Muscle layer of colon (tissue), 2 donors: ENCODE data around the gene GOT1.

Experiments used
- H3K27ac ChIP-seq: one replicate; pipeline ENCODE4 v1.7.0; 2013; ENCODE audit warnings: low read depth, mild to moderate bottlenecking, low read length, moderate library complexity
- H3K27me3 ChIP-seq, 2 donors: one replicate each; pipeline ENCODE4 v1.7.0; 2013; ENCODE audit warnings: low read length in 2 of 2, mild to moderate bottlenecking in 2 of 2; ENCODE audit not compliant: insufficient read depth in 2 of 2, control insufficient read depth in 1 of 2
- H3K36me3 ChIP-seq: one replicate; pipeline ENCODE4 v1.7.0; 2013; ENCODE audit warnings: mild to moderate bottlenecking, low read length; ENCODE audit not compliant: insufficient read depth
- H3K4me1 ChIP-seq: one replicate; pipeline ENCODE4 v1.7.0; 2013; ENCODE audit warnings: mild to moderate bottlenecking, low read length; ENCODE audit not compliant: insufficient read depth
- H3K4me3 ChIP-seq, 2 donors: one replicate each; pipeline ENCODE4 v1.7.0; 2013; ENCODE audit warnings: low read length in 2 of 2, low read depth in 1 of 2, mild to moderate bottlenecking in 1 of 2, moderate library complexity in 1 of 2
- H3K9ac ChIP-seq: one replicate; pipeline ENCODE4 v1.7.0; 2013; ENCODE audit warnings: low read length
- H3K9me3 ChIP-seq: one replicate; pipeline ENCODE4 v1.7.0; 2013; ENCODE audit warnings: mild to moderate bottlenecking, low read length
- donor health status: abdominal sarcoma.
- donor health status: Adenocarcinoma of cecum.

Gene GOT1

GRCh38 chr10:99430451-99431189, at the start of gene GOT1:
TSS of gene GOT1 (minus strand) at chr10:99430624. CDS start at chr10:99430565, 59 bp downstream.
- Histone ChIP-seq H3K9me3 (no peaks in the 10 kb centered on the region), H3K4me1 (peaks cover 43% of the 10 kb centered on the region), H3K9ac (peak within 1 kb of the TSS; percentile 85), H3K27ac (peak within 1 kb of the TSS; percentile 92), H3K27me3 (no peaks in the 10 kb centered on the region), H3K36me3 (peaks cover 1% of the 10 kb centered on the region), H3K4me3 (peak within 1 kb of the TSS; percentile 82 to 97)

- Histone ChIP-seq H3K4me1 (peaks cover 8% of the 10 kb centered on the region), H3K27me3 (no peaks in the 10 kb centered on the region), H3K27ac (no peak overlapping the region), H3K9ac (no peak overlapping the region), H3K4me3 (no peak overlapping the region), H3K36me3 (no peaks in the 10 kb centered on the region), H3K9me3 (no peaks in the 10 kb centered on the region)
These were observed 39.9 kb upstream of the GOT1 start for GRCh38 chr10:99470327-99470726.

GRCh38 chr10:99467236-99467999, 37.0 kb upstream of the GOT1 start:
- Histone ChIP-seq H3K9me3 (no peaks in the 10 kb centered on the region), H3K9ac (no peak overlapping the region), H3K36me3 (no peaks in the 10 kb centered on the region), H3K4me1 (peaks cover 8% of the 10 kb centered on the region), H3K27ac (no peak overlapping the region), H3K27me3 (no peaks in the 10 kb centered on the region), H3K4me3 (peak overlapping the region; percentile 15 to 22)

GRCh38 chr10:99466632-99467223, 36.3 kb upstream of the GOT1 start:
- no peak overlapping the region for H3K9ac ChIP-seq
- H3K27me3 ChIP-seq = no peaks in the 10 kb centered on the region
- peak overlapping the region; percentile 15 to 22 for H3K4me3 ChIP-seq
- H3K9me3 ChIP-seq = no peaks in the 10 kb centered on the region
- no peaks in the 10 kb centered on the region for H3K36me3 ChIP-seq
- peaks cover 8% of the 10 kb centered on the region for H3K4me1 ChIP-seq
- no peak overlapping the region for H3K27ac ChIP-seq

GRCh38 chr10:99461230-99461629, 30.8 kb upstream of the GOT1 start:
- no peaks in the 10 kb centered on the region for H3K9me3 ChIP-seq
- H3K27ac ChIP-seq = no peak overlapping the region
- no peaks in the 10 kb centered on the region for H3K4me1 ChIP-seq
- H3K4me3 ChIP-seq = no peak overlapping the region
- no peaks in the 10 kb centered on the region for H3K36me3 ChIP-seq
- H3K27me3 ChIP-seq = no peaks in the 10 kb centered on the region
- no peak overlapping the region for H3K9ac ChIP-seq

- H3K9me3 ChIP-seq = no peaks in the 10 kb centered on the region
- no peak overlapping the region for H3K9ac ChIP-seq
- no peaks in the 10 kb centered on the region for H3K27me3 ChIP-seq
- H3K4me1 ChIP-seq = no peaks in the 10 kb centered on the region
- H3K27ac ChIP-seq = no peak overlapping the region
- no peaks in the 10 kb centered on the region for H3K36me3 ChIP-seq
- H3K4me3 ChIP-seq = no peak overlapping the region
These were observed 29.6 kb upstream of the GOT1 start for GRCh38 chr10:99460070-99460469.

- Histone ChIP-seq H3K4me1 (no peaks in the 10 kb centered on the region), H3K36me3 (no peaks in the 10 kb centered on the region), H3K9me3 (no peaks in the 10 kb centered on the region), H3K27me3 (no peaks in the 10 kb centered on the region), H3K9ac (no peak overlapping the region), H3K4me3 (no peak overlapping the region), H3K27ac (no peak overlapping the region)
These were observed 28.8 kb upstream of the GOT1 start for GRCh38 chr10:99459217-99459616.

GRCh38 chr10:99457813-99458212, 27.4 kb upstream of the GOT1 start:
- Histone ChIP-seq H3K9ac (no peak overlapping the region), H3K27me3 (no peaks in the 10 kb centered on the region), H3K4me3 (no peak overlapping the region), H3K9me3 (no peaks in the 10 kb centered on the region), H3K27ac (no peak overlapping the region), H3K4me1 (no peaks in the 10 kb centered on the region), H3K36me3 (no peaks in the 10 kb centered on the region)

GRCh38 chr10:99456931-99457288, 26.5 kb upstream of the GOT1 start:
- Histone ChIP-seq H3K27me3 (no peaks in the 10 kb centered on the region), H3K9me3 (no peaks in the 10 kb centered on the region), H3K27ac (no peak overlapping the region), H3K36me3 (no peaks in the 10 kb centered on the region), H3K4me3 (no peak overlapping the region), H3K4me1 (no peaks in the 10 kb centered on the region), H3K9ac (no peak overlapping the region)

GRCh38 chr10:99456207-99456930, 25.9 kb upstream of the GOT1 start:
- H3K4me1 ChIP-seq = no peaks in the 10 kb centered on the region
- no peaks in the 10 kb centered on the region for H3K9me3 ChIP-seq
- H3K27me3 ChIP-seq = no peaks in the 10 kb centered on the region
- H3K27ac ChIP-seq = no peak overlapping the region
- H3K9ac ChIP-seq = no peak overlapping the region
- H3K4me3 ChIP-seq = no peak overlapping the region
- no peaks in the 10 kb centered on the region for H3K36me3 ChIP-seq

GRCh38 chr10:99451981-99452380, 21.6 kb upstream of the GOT1 start:
- Histone ChIP-seq H3K27me3 (no peaks in the 10 kb centered on the region), H3K4me1 (peaks cover 6% of the 10 kb centered on the region), H3K4me3 (no peak overlapping the region), H3K9me3 (no peaks in the 10 kb centered on the region), H3K9ac (no peak overlapping the region), H3K27ac (no peak overlapping the region), H3K36me3 (no peaks in the 10 kb centered on the region)
